Head of caudate nucleus (tissue), 42 donors: ENCODE measurements around the gene RXFP1.
"Not testable (repeated sequence)": the region's sequence is repeated elsewhere in the genome, so short reads cannot be mapped to it uniquely, and the experiment has no call there.

Experiments used
- DNase-seq, 42 donors: peaks; one replicate each; pipeline versions ENCODE4 v3.0.0 to v3.0.0-alpha.2; 2020 to 2021; ENCODE audit warnings: mixed read lengths in 7 of 42
- intact Hi-C: fragments of 100-400 bp; cut with DNase I; formaldehyde crosslinking; loops from one replicate; pipeline ENCODE4 v1.15.0; 2022

RXFP1 gene

DNA sequence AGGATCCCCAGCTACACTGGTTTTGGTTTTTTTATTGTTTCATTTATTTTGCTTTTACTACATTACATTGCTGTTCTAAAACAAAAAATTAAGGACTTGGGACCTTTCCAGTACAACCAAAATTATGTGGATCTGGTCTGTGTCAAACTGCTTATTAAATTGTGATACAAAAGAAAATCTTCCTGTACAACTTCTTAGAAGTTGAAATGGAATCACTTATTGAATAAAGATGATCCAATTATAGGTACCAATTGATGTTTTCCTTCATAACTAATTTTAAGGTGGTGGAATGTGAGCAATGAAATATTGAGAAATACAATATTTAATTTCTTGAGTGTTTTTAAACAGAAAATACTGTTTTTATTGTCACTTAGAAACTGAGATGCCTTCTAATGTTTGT, 82.7 kb downstream of the RXFP1 start:
- intact Hi-C loops: no loop called here
- no peak for DNase-seq

DNA sequence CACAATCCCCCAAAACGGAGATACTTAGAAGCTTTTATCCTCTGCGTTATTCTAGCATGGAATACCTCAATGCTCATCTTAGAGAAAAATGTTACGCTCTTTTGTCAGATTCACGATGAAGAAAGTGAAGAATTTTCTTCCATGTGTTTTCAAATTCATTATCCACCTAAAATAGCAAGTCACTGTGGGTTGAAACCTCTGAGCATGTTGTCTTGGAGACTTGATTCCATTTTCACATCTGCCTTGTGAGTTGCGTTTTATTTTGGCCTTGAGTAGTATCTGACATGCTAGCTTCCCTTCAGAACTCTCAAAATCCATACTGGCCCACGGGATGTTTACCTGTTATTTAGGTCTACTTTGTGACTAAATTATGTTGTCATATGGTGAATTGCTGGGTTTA, 83.7 kb downstream of the RXFP1 start:
- intact Hi-C loops: no loop called here

DNA sequence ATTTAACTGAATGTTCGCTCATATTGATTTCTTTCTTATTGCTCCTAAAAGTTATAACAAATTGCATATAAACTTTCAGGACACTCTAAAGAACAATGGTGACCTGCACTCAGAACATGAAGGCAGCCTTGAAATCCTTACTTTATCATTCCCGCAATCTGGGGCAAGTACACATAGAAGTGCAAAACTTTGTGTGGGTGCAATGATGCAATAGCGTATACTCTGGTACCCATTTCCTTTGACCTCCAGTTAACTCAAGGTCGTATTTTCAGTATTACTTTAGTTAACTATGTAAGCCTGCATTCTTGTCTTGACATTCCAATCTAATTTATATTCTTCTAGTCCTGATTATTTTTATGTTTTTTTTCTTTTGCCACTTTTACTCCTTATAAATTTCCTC, 85.3 kb downstream of the RXFP1 start:
- DNase-seq: no peak
- intact Hi-C loops: no loop called here

More for the DNA sequence above, 83.7 kb downstream of the RXFP1 start:
- no peak for DNase-seq

DNA sequence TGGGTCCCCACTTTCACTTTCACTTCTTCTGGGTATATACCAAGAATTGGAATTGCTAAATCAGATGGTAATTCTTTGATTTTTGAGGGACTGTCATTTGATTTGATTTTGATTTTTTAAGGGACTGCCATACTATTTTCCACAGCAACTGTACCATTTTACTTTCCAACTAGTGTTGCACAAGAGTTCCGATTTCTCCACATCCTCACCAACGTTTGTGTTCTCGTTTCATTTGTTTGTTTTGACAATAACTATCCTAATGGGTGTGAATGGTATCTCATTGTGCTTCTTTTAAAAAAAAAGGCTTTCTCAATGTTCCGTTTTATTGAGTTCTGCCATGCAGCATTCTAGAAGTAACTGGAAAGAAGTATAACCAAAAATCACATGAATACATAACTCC, 87.4 kb downstream of the RXFP1 start:
- DNase-seq: no peak
- intact Hi-C loops: no loop called here

DNA sequence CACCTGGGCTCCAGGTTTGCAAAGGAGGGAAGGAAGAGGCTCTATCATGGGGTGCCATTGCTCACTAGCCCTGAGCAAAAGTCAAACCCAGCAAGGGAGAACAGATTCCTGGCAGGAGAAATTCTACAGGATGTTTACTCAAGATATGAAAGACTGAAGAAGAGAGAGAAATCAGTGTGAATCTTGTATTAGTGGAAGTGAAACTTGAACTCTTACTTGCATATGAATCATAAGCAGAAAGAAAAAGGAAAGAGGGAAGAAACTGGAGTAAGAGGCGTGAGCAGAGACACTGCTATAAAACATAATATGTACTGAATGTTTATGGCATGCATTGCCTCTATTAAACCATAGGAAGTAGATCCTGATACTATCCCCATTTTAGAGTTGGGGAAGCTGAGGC, 89.1 kb downstream of the RXFP1 start:
- no peak for DNase-seq
- intact Hi-C loops: no loop called here

DNA sequence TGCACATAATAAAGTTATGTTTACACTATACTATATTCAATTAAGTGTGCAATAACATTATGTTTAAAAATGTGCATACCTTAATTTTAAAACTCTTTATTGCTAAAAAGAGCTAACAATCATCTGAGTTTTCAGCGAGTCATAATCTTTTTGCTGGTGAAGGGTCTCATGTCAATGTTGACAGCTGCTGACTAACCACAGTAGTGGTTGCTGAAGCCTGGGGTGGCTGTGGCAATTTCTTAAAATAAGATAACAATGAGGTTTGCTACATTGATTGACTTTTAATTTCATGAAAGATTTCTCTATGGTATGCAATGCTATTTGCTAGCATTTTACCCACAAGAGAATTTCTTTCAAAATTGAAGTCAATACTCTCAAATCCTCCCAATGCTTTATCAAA, 91.4 kb downstream of the RXFP1 start:
- no peak for DNase-seq
- intact Hi-C loops: no loop called here

DNA sequence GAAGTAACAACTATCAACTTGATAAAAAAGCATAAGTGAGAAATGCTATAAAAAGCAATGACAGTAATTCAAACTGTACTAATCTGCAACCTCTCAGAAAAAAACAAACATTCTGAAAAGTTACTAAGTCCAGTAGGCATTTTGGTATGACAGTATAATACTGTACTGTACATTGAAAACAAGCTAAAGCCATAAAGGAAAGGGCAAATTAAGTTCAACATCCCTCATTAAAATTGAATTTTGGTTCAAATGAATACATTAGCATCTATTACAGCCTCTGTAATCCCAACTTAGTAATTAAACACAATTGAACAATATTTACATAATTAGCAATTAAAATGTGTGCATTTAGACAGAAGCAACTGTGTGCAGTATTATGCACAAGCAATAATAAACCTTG, 96.3 kb downstream of the RXFP1 start:
- intact Hi-C loops: no loop called here
- no peak for DNase-seq

DNA sequence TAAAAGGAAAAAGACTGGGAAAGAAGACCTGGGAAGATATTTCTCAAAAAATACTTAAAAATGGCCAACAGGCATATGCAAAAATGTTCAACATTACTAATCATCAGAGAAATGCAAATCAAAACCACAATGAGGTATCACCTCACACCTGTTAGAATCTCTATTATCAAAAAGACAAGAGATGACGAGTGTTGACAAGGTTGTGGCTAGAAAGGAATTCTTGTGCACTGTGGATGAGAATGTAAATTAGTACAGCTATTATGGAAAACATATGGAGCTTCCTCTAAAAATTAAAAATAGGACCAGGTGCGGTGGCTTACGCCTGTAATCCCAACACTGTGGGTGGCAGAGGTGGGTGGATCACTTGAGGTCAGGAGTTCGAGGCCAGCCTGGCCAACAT, 100.0 kb downstream of the RXFP1 start:
- no peak for DNase-seq
- intact Hi-C loops: loop anchor here (10.0 kb wide), 1 partner anchor 357 kb away; no protein-coding TSS in a partner anchor

DNA sequence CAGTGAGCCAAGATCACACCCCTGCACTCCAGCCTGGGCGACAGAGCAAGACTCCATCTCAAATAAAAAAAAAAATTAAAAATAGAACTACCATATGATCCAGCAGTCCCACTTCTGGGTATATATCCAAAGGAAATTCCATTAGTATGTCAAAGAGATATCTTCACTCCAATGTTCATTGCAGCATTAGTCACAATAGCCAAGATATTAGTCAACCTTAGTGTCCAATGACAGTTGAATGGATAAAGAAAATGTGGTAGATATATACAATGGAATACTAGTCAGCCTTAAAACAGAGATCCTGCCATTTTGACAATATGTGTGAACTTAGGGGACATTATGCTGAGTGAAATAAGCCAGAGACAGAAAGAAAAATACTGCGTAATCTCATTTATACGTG, 100.6 kb downstream of the RXFP1 start:
- no peak for DNase-seq
- intact Hi-C loops: loop anchor here (10.0 kb wide), 1 partner anchor 357 kb away; no protein-coding TSS in a partner anchor

DNA sequence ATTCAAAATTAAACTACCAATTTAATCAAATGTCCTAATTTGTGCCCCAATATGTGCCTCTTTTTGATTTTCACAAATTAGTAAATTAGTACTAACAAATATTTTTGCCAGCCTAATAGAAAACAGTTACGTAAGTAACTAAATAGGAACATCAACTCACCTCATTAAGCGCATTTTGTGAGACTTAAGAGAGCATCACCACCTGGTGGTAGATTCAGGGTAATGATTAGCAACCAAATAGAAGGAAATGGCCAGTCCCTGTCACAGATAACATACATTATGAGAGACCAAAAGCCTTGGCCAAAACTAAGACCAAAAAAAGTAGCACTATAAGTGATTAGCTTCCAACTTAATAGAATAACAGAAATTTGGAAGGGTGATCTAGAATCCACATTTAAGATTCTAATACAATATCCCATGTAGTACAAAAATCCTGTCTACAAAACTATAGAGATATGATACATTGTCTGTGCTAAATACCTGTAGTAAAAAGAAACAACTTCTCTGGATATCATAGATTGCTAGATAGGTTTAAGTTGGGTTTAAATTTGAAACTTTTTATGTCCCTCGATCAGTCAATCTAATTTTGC, 103.3 kb downstream of the RXFP1 start:
- intact Hi-C loops: loop anchor here (10.0 kb wide), 1 partner anchor 360 kb away; no protein-coding TSS in a partner anchor
- peak in 16 of 42 donors; percentile 13 to 55 (median 24) for DNase-seq

DNA sequence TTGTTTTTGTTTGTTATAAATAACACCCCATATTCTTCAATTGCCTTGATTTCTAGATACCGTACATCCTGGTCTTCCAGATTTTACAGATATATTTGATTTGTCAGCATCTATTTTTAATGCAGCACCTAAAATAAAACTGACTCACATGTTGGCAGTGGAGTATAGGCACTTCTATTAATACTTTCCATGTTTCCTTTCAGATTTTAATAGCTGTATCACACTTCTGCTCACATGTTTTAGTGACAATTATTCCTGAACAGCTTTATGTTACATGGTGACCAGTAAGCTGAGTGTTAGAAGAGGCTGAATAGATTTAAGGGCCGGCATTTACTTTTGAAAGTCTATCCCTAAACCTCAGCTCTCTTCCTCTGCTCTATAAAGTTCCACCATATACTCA, 103.9 kb downstream of the RXFP1 start:
- intact Hi-C loops: loop anchor here (10.0 kb wide), 1 partner anchor 361 kb away; no protein-coding TSS in a partner anchor

DNA sequence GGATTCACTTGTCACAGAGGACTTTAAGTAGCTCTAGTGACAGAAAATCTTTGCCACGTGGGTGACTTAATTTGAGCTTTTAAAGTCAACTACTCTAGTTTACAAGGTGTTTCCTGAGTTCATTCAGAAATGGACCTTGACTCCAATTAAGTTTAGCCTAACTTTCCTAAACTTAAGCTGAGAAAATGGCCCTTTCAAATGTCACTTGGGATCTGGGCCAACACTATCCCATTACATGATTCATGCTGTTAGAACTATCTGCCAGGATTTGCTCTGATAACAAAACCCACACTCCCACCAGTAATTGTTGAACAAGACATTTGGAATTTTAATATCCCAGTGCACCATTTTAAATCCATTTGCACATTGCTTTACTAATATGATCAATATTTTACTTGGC, 109.2 kb downstream of the RXFP1 start:
- DNase-seq: no peak
- intact Hi-C loops: no loop called here

More for the DNA sequence above, 103.9 kb downstream of the RXFP1 start:
- DNase-seq: no peak

DNA sequence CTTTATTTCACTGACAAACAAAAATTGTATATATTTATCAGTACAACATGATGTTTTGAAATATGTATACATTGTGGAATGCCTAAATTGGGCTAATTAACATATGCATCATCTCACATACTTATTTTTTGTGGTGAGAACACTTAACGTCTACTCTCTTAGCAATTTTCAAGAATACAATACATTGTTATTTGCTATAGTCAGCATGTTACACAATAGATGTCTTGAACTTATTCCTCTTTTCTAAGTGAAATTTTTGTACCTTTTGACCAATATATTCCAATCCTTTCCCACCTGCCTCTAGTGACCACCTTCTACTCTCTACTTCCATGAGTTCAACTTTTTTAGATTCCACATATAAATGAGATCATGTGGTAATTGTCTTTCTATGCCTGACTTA, 114.9 kb downstream of the RXFP1 start:
- no peak for DNase-seq
- intact Hi-C loops: no loop called here

DNA sequence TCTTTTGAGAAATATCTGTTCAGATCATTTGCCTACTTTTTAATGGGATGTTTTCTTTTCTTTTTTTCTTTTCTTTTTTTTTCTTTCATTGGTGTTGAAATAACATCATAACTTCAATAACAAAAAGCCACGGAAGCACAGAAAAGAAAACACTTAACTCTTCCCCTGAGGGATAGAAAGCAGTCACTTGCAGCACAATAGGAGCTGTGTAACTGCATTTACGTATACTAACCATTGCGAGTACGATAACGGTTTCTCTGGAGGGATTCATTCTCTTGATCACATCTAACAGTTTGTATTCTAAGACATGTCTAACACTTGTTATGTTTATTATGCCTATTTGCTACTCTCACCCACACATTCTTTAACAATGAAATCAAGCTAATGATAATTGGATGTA, 122.7 kb downstream of the RXFP1 start:
- no peak for DNase-seq
- intact Hi-C loops: no loop called here

DNA sequence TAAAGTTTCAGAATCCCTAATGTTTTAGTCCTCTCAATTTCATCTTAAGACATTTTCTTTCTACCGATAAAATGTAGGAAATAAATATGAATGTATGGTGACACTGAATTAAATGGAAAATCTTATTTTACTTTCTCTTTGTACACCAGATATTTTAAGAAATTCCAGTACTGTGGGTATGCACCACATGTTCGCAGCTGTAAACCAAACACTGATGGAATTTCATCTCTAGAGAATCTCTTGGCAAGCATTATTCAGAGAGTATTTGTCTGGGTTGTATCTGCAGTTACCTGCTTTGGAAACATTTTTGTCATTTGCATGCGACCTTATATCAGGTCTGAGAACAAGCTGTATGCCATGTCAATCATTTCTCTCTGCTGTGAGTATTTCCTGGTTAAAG, 123.1 kb downstream of the RXFP1 start:
- DNase-seq: no peak
- intact Hi-C loops: no loop called here

DNA sequence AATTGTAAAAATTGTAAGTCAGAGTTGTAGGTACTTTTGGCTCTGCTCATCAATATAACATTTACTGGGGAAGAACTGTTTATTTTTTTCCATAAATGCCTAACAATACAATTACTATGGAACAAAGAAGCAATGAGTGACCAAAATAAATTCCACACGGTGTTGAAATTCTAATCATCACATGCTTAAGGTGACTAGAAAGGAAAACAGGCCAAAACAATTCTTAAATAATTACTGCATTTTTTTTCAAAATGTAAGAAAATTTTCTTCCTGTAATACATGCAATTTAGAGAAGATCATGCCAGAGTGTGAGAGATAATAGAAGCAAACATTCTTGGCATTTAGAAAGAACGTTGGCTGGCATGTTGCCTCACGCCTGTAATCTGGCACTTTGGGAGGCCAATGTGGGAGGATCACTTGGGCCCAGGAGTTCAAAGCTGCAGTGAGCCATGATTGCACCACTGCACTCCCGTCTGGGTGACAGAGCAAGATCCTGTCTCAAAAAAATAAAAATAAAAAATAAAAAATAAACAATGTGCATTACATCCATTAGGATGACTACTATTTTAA, 127.5 kb downstream of the RXFP1 start:
- no peak for DNase-seq
- intact Hi-C loops: no loop called here

DNA sequence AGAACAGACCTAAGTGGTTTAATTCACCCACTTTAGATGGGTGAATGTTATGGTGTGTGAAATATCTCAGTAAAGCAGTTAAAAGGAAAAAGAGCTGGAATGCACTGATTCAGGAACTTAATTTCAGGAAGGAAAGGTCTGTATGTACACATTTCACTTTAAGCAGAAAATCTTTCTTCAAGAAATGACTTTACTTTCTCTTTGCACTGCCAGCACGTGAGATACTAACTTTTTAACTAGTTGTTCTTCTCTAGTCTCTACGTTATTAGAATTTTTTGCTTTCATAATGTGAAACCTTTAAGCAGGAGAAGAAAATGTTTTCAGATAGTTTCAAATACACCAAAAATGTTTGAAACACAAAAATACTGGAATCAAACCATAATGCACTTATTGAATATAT, 131.2 kb downstream of the RXFP1 start:
- intact Hi-C loops: no loop called here
- no peak for DNase-seq

DNA sequence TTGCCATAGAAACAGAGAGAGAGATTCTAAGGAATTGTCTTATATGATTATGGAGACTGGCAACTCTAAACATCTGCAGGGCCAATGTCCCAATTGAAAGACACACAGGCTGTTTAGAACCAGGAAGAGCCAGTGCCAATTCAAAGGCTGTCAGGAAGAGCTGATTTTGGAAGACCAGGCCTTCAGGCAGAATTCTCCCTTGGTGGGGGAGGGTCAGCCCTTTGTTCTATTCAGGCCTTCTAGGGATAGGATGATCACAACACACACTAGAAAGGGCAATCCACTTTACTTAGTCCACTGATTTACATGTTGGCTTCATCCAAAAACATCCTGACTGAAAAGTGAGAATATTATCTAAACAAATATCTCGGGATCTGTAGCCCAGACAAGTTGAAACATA, 134.8 kb downstream of the RXFP1 start:
- DNase-seq: no peak
- intact Hi-C loops: no loop called here

DNA sequence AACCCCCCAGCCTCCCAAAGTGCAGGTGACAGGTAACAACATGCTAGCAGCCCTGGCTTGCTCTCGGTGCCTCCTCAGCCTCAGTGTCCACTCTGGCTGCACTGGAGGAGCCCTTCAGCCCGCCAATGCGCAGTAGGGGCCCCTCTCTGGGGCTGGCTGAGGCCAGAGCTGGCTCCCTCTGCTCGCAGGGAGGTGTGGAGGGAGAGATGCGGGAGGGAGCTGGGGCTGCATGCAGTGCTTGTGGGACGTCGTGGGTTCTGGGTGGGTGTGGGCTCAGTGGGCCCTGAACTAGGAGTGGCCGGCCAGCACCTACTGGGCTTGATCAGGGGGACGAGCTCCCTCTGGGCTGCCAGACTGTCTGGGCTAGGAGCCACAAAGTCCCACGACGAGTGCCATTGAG, 135.6 kb downstream of the RXFP1 start:
- intact Hi-C loops: no loop called here
- DNase-seq: no peak

DNA sequence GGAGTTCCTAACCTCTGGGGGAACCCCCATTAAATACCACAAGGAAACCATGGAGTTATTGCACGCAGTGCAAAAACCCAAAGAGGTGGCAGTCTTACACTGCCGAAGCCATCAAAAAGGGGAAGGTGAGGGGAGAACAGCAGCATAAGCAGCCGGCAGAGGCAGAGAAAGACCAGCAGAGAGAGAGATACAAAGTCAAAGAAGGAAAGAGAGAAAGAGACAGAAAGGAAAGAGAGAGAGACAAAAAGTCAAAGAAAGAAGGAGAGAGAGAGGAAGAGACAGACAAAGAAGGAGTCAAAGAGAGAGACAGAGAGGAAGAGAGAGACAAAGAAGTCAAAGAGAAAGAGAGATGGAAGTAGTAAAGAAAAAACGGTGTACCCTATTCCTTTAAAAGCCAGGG, 141.6 kb downstream of the RXFP1 start:
- intact Hi-C loops, DNase-seq: not testable (repeated sequence)
